K562 (cell line): ENCODE results near the gene BMP4.

ENCODE experiments used
- CBFA2T3 ChIP-seq: fragments of 450-650 bp; IDR thresholded peaks from 2 replicates; pipeline ENCODE4 v1.6.1; 2017
- FOXP1 ChIP-seq: sonication (generic); formaldehyde crosslinking; IDR thresholded peaks from 2 replicates; pipeline ENCODE4 v1.8.0; 2022; ENCODE audit warnings: mild to moderate bottlenecking, missing genetic modification reagents
- JUNB ChIP-seq: fragments of 450-650 bp; formaldehyde crosslinking; conservative IDR thresholded peaks from 2 replicates; pipeline ENCODE4 v1.4.0; 2020; ENCODE audit warnings: mild to moderate bottlenecking
- POLR2A ChIP-seq: fragments of 450-650 bp; conservative IDR thresholded peaks from 2 replicates; pipeline ENCODE4 v1.6.1; 2016
- POLR2AphosphoS5 ChIP-seq: IDR thresholded peaks from 2 replicates; pipeline ENCODE4 v1.6.1; 2011; ENCODE audit warnings: mild to moderate bottlenecking, low read depth, low read length, moderate library complexity; ENCODE audit not compliant: control insufficient read depth, insufficient read depth
- RAD21 ChIP-seq, 2 experiments: fragments of 250-450 bp in 1 of 2; fragments of 450-650 bp in 1 of 2; sonication (Bioruptor Pico) in 1 of 2; formaldehyde crosslinking in 1 of 2; IDR thresholded peaks in 1 of 2; conservative IDR thresholded peaks in 1 of 2; 2 replicates each; pipeline versions ENCODE4 v1.4.0 to v1.8.0; 2020 to 2022; ENCODE audit warnings: mild to moderate bottlenecking in 2 of 2, moderate library complexity in 1 of 2
- TF ChIP-seq, protein P1 (sequence below): sonication (generic); formaldehyde crosslinking; IDR thresholded peaks from 2 replicates; pipeline ENCODE4 v1.8.0; 2023; ENCODE audit warnings: missing genetic modification reagents, mild to moderate bottlenecking, borderline replicate concordance
- TF ChIP-seq, protein P2 (sequence below): sonication (generic); formaldehyde crosslinking; IDR thresholded peaks from 2 replicates; pipeline ENCODE4 v1.8.1; 2022; ENCODE audit warnings: missing genetic modification reagents
- TF ChIP-seq, protein P3 (sequence below): fragments of 250-450 bp; sonication (Bioruptor Pico); IDR thresholded peaks from 2 replicates; pipeline ENCODE4 v1.8.0; 2021; ENCODE audit warnings: moderate library complexity, mild to moderate bottlenecking, inconsistent platforms
- TF ChIP-seq, protein P4 (sequence below): sonication (generic); formaldehyde crosslinking; IDR thresholded peaks from 2 replicates; pipeline ENCODE4 v1.8.1; 2023; ENCODE audit warnings: mild to moderate bottlenecking, missing genetic modification reagents

DNA sequence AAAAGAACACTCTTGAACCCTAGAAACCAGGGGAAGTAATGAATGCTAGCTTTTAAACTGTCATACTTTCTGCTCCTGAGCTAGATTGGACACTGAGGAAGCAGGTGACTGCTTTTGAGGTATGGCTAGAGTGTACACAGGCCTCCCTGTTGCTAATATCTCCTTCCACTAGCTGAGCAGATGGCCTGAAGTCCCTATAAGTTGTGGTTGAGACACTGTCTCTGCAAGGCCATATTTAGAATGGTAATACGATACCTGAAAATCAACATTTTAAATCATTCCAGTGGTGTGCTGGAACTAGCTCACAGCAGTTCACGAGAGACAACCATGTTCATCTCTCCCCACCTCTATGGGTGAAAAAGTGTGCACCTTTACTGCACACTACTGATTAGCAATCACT is 46.4 kb upstream of the BMP4 start:
- TF ChIP-seq, protein P1, sequence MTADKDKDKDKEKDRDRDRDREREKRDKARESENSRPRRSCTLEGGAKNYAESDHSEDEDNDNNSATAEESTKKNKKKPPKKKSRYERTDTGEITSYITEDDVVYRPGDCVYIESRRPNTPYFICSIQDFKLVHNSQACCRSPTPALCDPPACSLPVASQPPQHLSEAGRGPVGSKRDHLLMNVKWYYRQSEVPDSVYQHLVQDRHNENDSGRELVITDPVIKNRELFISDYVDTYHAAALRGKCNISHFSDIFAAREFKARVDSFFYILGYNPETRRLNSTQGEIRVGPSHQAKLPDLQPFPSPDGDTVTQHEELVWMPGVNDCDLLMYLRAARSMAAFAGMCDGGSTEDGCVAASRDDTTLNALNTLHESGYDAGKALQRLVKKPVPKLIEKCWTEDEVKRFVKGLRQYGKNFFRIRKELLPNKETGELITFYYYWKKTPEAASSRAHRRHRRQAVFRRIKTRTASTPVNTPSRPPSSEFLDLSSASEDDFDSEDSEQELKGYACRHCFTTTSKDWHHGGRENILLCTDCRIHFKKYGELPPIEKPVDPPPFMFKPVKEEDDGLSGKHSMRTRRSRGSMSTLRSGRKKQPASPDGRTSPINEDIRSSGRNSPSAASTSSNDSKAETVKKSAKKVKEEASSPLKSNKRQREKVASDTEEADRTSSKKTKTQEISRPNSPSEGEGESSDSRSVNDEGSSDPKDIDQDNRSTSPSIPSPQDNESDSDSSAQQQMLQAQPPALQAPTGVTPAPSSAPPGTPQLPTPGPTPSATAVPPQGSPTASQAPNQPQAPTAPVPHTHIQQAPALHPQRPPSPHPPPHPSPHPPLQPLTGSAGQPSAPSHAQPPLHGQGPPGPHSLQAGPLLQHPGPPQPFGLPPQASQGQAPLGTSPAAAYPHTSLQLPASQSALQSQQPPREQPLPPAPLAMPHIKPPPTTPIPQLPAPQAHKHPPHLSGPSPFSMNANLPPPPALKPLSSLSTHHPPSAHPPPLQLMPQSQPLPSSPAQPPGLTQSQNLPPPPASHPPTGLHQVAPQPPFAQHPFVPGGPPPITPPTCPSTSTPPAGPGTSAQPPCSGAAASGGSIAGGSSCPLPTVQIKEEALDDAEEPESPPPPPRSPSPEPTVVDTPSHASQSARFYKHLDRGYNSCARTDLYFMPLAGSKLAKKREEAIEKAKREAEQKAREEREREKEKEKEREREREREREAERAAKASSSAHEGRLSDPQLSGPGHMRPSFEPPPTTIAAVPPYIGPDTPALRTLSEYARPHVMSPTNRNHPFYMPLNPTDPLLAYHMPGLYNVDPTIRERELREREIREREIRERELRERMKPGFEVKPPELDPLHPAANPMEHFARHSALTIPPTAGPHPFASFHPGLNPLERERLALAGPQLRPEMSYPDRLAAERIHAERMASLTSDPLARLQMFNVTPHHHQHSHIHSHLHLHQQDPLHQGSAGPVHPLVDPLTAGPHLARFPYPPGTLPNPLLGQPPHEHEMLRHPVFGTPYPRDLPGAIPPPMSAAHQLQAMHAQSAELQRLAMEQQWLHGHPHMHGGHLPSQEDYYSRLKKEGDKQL (CRISPR knock-in tag) = no peak
- TF ChIP-seq, protein P2, sequence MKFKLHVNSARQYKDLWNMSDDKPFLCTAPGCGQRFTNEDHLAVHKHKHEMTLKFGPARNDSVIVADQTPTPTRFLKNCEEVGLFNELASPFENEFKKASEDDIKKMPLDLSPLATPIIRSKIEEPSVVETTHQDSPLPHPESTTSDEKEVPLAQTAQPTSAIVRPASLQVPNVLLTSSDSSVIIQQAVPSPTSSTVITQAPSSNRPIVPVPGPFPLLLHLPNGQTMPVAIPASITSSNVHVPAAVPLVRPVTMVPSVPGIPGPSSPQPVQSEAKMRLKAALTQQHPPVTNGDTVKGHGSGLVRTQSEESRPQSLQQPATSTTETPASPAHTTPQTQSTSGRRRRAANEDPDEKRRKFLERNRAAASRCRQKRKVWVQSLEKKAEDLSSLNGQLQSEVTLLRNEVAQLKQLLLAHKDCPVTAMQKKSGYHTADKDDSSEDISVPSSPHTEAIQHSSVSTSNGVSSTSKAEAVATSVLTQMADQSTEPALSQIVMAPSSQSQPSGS (CRISPR knock-in tag) = no peak
- no peak for TF ChIP-seq RAD21 (CRISPR knock-in tag; conservative IDR thresholded peaks at IDR 0.05 in 1 of 2, IDR thresholded peaks at IDR 0.05 in 1 of 2)
- no peak for TF ChIP-seq FOXP1 (CRISPR knock-in tag)
- TF ChIP-seq JUNB = no peak
- TF ChIP-seq, protein P3, sequence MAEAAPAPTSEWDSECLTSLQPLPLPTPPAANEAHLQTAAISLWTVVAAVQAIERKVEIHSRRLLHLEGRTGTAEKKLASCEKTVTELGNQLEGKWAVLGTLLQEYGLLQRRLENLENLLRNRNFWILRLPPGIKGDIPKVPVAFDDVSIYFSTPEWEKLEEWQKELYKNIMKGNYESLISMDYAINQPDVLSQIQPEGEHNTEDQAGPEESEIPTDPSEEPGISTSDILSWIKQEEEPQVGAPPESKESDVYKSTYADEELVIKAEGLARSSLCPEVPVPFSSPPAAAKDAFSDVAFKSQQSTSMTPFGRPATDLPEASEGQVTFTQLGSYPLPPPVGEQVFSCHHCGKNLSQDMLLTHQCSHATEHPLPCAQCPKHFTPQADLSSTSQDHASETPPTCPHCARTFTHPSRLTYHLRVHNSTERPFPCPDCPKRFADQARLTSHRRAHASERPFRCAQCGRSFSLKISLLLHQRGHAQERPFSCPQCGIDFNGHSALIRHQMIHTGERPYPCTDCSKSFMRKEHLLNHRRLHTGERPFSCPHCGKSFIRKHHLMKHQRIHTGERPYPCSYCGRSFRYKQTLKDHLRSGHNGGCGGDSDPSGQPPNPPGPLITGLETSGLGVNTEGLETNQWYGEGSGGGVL (CRISPR knock-in tag) = no peak
- no peak for TF ChIP-seq CBFA2T3
- TF ChIP-seq POLR2AphosphoS5 = no peak
- TF ChIP-seq, protein P4, sequence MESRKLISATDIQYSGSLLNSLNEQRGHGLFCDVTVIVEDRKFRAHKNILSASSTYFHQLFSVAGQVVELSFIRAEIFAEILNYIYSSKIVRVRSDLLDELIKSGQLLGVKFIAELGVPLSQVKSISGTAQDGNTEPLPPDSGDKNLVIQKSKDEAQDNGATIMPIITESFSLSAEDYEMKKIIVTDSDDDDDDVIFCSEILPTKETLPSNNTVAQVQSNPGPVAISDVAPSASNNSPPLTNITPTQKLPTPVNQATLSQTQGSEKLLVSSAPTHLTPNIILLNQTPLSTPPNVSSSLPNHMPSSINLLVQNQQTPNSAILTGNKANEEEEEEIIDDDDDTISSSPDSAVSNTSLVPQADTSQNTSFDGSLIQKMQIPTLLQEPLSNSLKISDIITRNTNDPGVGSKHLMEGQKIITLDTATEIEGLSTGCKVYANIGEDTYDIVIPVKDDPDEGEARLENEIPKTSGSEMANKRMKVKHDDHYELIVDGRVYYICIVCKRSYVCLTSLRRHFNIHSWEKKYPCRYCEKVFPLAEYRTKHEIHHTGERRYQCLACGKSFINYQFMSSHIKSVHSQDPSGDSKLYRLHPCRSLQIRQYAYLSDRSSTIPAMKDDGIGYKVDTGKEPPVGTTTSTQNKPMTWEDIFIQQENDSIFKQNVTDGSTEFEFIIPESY (CRISPR knock-in tag) = no peak
- no peak for TF ChIP-seq POLR2A
